Measurements from ENCODE around the gene IRF2BPL.
A peak's percentile ranks its signal among the peaks of the same experiment; 100 is the strongest.

The IRF2BPL gene

GRCh38 chr14:77028384-77029231, at the start of gene IRF2BPL:
Gene IRF2BPL, minus strand, starts transcription at chr14:77028708. Its CDS starts 916 bp downstream, at chr14:77027792.
- peak; percentile 98 for DNase-seq (ENCODE audit: low spot score)

- no peak for DNase-seq (ENCODE audit: low spot score)
These were observed 48.5 kb upstream of the IRF2BPL start for GRCh38 chr14:77077040-77077439.

GRCh38 chr14:77076113-77076631, 47.7 kb upstream of the IRF2BPL start:
- DNase-seq (ENCODE audit: low spot score): no peak

GRCh38 chr14:77074969-77075368, 46.5 kb upstream of the IRF2BPL start:
- no peak for DNase-seq (ENCODE audit: low spot score)

- DNase-seq (ENCODE audit: low spot score): peak; percentile 32
These were observed 43.5 kb upstream of the IRF2BPL start for GRCh38 chr14:77071938-77072388.

GRCh38 chr14:77069551-77069950, 41.0 kb upstream of the IRF2BPL start:
- no peak for DNase-seq (ENCODE audit: low spot score)

- no peak for DNase-seq (ENCODE audit: low spot score)
These were observed 40.2 kb upstream of the IRF2BPL start for GRCh38 chr14:77068517-77069200.

- DNase-seq (ENCODE audit: low spot score): peak; percentile 76
These were observed 39.4 kb upstream of the IRF2BPL start for GRCh38 chr14:77067632-77068516.

GRCh38 chr14:77066578-77067172, 38.2 kb upstream of the IRF2BPL start:
- DNase-seq (ENCODE audit: low spot score): no peak

GRCh38 chr14:77065851-77066577, 37.5 kb upstream of the IRF2BPL start:
- no peak for DNase-seq (ENCODE audit: low spot score)

GRCh38 chr14:77064521-77065178, 36.1 kb upstream of the IRF2BPL start:
- no peak for DNase-seq (ENCODE audit: low spot score)

GRCh38 chr14:77063571-77064171, 35.2 kb upstream of the IRF2BPL start:
- no peak for DNase-seq (ENCODE audit: low spot score)

- DNase-seq (ENCODE audit: low spot score): no peak
These were observed 33.8 kb upstream of the IRF2BPL start for GRCh38 chr14:77062261-77062660.

GRCh38 chr14:77061630-77062257, 33.2 kb upstream of the IRF2BPL start:
- no peak for DNase-seq (ENCODE audit: low spot score)

GRCh38 chr14:77059276-77059915, 30.9 kb upstream of the IRF2BPL start:
- peak; percentile 72 for DNase-seq (ENCODE audit: low spot score)

- DNase-seq (ENCODE audit: low spot score): no peak
These were observed 30.3 kb upstream of the IRF2BPL start for GRCh38 chr14:77058785-77059184.

- no peak for DNase-seq (ENCODE audit: low spot score)
These were observed 29.6 kb upstream of the IRF2BPL start for GRCh38 chr14:77058117-77058516.

GRCh38 chr14:77055981-77056380, 27.5 kb upstream of the IRF2BPL start:
- DNase-seq (ENCODE audit: low spot score): no peak

- DNase-seq (ENCODE audit: low spot score): no peak
These were observed 26.8 kb upstream of the IRF2BPL start for GRCh38 chr14:77055306-77055705.
